GM18499 (cell line): ENCODE measurements around the gene GGCT.

Experiments used
- ATAC-seq: cut with Tn5 transposase; IDR thresholded peaks from one replicate; pipeline ENCODE4 v1.9.1; 2021; ENCODE audit warnings: moderate number of reproducible peaks; ENCODE audit not compliant: insufficient read depth, unreplicated experiment

The GGCT gene

DNA sequence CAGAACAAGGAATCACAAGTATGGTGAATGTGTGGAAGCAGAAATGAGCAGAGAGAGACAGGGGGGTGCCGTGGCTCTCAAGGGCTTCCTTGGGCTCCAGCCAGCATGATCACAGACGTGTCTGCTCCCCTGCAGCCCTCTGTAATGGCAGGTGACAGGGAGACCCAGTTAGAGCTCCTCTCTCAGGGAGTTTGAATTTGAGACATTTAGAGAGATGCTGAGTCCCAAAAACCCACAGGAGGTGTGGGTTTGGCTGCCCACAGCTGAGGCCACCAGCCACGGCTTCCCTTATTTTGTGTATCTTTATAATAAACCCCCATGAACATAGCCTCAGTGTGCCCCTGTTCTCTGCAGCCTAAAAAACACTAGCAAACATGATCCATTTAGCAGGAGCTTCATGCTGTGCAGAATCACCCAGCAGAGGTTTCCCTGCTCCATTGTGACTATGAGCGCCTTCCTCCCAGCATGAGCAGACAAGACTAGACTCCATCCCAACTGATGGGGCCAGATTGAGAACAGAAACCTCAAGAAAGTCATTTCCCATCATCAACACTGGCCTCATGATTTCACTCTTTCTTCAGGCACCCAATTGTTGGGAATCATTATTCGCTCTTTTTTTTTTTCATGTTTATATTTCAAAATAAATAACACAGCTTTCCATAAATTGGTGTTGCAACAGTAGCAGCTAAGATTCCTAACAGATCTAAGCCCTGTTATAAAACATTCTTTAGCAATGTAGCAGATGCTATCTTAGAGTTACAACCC lies 39.4 kb downstream of the GGCT start:
- ATAC-seq, result no peak

DNA sequence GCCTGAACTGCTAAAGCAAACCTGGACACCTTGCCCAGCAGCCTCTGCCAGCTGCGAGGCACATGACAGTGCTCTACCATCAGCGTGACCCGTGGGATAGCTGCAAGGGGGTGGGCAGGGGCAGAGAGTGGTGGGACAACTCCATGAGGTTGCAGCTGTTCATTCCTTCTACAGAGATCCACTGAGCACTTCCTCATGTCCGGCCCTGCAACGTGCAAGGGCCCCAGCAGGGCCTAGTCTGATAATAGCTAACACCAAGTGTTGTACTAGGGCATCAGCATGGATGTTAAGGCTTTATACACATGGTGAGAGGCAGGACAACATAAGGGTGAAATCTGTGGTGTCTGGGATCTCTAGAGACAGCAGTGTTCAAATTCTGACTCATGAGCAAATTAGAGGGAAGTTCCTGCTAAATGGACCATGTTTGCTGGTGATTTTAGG lies 40.4 kb downstream of the GGCT start:
- no peak for ATAC-seq

DNA sequence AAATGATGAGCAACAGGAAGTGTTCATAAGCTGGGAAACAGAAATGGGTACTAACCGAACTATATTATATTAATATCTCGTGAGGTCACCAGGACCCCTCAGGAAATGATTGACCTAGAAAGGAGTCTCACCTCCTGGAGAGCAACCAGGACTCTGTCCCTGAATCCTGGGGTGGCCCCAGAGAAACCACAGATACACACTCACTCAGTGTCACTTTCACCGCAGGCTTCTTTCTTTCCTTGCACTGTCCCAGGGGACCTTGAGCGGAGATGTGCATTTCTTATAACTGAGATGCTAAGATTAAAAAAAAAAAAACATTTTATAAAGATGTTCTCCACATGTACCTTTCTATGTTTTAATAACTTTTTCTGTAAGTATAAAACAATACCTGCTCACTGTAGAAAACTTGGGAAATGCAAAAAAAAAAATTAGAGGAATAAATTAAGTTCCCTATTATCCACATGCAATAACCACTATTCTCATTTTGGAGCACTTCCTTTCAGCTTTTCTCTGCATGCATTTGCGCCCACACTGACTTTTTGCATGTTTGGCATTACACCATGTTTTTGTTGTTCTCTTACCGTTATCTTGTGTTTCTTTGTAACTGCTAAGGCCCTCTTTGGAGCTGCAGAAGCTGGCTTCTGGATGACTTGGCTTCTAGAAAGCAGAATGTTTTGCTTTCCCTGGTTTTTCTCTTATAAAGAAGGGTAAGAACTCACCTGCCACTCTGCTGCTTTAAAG lies 41.1 kb downstream of the GGCT start:
- peak; percentile 57 for ATAC-seq

DNA sequence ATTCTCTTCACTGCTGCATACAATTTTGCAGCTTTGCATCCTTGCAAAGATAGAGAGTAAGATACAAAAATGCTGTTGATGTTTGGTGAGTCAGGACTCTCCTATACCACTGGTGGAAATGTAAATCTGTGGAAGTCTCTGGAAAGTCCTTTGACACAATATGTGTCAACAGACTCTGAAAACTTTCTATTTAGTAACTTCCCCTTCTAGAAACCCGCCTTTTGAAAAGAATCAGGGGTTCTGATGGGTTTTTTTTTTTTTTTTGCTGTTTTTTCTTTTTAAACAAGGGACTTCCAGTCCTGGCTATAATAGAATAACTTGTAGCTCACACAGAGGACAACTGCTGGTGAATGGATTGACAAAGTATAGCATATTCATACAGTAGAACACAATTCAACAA lies 42.5 kb downstream of the GGCT start:
- ATAC-seq, result no peak

DNA sequence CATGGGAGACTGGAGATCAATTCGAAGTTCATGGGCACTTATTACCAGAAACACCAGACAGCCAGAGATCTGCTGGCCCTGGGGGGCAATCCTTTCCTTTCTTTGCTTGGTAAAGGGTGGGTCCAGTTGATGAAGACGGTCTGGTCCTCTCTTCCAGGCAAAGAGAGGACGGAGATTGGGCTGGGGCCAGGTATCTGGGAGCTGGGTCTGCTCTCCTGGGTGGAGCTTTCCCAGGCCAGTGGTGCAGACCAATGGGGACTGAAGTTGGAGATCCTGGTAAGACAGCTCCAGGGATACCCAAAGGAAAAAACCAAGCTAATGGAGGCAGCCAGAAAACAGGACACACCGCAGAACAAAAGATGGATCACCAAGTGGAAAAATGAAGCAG lies 44.4 kb downstream of the GGCT start:
- ATAC-seq, result no peak

DNA sequence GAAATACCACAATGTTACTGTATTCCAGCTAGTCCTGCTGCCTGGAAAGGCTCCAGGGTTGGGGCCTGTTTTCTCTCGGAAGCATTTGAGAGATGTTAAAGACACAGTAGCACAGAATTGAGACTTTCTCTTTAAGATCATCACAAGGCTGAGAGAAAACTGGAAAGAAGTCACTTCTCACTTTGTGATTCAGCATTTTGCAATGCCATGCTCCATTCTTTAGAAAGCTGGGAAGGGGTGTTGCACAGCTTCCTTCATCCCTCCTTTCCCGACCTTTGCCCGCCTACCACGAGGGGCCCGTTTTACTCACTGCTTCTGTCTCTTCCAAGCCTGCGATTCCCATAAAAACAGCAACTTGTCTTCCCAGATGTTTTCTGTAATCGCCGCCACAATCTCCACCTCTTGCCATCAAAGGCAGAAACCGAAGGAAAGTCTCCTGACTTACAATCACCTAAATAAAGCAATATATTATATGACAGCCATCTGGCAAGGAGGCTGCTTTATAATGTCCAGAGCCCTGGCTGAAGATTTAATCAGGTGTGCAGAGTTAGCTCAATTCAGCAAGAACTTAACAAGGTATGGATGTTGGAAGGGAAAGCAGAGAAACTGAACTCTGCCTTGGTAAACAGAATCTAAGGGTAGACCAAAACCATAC lies 44.9 kb downstream of the GGCT start:
- ATAC-seq, result no peak

DNA sequence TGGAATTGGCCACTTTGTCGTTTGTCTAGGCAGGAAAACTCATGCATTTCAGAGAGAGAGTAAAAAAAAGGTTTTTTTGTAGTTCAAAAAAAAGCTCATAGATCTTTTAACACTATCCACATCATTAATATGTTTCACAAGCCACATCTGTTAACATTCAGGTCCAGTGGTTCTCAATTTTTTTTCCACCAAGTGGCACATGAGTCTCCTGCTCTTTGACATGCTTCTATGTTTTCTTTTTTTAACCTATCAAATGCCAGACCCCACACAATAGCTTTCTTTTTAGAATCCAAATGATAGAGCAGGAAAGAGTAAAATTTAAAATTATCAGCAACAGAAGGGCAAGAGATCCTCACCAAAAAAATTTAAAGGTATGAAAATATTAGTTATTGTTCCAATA lies 46.3 kb downstream of the GGCT start:
- ATAC-seq, result no peak

DNA sequence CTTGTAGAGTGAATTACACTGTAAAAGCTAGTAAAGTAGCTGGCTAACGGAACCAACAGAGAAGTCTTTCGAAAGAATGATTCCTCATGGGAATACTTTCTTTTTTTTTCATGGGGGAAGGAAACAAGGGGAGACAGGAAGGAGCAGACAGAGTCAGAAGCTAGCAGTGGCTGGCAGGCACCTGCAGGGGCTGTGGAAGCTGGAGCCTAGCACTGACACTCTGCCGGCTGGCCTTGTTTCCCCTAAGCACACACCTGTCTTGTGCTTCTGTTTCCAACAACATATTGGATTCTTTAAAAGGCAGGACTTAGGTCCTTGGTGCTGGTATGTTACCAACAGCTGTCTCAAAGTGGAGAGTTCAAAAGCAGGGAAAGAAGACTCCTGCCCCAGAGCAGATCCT lies 50.7 kb downstream of the GGCT start:
- ATAC-seq, result no peak

DNA sequence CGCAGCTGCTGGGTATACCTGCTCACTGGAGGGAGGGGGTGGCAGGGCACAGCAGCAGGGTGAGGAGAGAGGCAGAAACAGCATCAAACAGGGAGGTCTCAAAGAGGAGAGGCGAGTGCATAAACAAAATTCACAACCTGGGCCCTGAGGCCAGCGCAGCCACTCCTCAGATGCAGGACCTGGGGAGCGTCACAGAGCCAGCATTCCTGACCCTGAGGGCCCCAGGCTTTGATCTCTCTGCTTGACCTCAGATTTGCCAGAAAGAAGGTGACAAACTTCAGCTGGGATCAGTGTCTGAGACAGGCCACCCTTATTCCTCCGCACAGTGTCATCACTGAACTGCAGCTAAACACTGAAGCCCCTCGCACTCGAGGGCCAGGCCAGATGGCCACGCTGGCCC lies 51.6 kb downstream of the GGCT start:
- ATAC-seq, result no peak

DNA sequence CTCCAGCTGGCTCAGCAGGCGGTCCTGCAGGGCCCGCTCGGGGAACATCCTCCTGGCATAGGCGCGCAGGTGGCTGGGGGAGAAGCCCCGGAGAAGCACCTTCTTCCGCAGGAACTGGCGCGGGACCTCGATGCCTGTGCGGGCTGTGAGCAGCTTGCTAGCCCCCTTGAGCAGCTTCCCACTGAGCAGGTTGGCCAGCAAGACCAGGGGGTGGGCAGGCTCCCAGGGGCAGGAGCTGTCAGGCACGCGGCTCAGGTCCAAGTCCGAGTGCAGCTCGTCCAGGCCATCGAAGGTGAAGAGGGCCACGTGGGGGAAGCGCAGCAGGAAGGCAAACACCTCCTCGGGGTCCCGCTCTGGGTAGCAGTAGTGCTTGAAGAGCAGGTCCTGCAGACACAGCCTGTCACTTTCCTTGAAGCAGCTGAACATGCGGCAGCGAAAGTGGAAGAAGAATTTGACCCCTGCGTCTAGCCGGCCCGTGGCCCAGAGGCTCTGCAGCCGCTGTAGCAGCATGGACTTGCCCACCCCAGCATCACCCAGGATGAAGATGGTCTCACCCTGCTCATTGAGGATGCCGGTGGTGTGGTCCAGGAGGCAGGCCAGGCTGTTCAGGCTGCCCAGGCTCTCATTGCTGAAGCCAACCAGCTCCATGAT lies 52.2 kb downstream of the GGCT start:
- no peak for ATAC-seq

DNA sequence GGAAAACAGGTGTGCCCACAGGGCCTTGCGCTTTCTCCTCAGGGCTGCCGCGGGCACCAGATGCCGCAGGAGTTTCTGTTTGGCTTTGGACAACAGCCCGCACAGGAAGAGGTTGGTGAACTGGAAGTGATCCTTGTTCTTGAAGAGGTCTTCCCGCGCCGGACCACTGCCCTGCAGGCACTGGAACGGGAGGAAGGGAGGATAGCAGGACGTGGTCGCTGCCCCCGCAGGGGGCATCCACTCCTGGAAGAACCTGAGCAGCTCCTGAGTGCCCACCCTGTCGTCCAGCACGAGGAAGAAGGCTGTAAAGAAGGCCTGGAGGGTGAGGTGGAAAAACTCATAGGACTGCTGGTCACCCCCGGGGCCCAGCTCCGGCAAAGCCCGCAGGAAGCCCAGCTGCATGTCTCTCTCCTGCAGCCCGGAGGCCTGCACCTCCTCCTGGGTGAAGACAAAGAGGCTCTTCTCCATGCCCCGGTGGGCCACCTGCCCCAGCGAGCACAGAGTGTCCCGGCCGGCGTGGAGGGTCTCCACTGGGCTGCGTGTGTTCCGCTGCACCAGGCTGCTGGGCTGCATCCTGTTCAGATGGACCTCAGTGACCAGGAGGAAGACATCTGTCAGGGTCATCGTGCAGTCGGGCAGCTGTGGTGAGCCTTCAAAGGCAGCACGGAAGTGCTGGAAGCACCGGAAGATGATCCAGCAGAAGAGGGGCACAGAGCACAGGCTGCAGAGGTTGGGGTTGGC lies 52.9 kb downstream of the GGCT start:
- ATAC-seq, result no peak

DNA sequence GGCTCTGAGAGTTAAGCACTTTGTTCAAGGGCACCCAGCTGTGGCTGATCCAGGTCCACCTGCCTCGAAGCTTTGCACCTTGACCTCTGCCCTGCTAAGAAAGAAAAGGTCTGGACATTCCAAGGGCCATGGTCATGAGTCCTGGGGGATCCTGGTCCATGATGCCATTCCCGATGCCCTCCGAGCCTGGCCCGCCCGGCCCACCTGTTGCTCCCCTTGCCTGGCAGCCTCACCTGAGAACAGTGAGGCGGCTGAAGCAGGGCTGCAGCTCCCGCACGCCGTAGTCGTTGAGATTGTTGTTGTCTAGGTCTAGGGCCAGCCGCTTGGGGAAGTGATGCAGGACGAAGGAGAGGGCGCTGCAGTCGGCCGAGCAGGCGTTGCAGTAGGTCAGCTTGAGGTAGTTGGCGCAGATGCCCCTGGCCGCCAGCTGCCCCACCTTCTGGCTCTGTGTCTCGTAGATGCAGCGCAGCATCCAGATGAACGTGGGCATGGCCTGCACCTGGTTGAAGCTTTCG lies 53.6 kb downstream of the GGCT start:
- no peak for ATAC-seq

DNA sequence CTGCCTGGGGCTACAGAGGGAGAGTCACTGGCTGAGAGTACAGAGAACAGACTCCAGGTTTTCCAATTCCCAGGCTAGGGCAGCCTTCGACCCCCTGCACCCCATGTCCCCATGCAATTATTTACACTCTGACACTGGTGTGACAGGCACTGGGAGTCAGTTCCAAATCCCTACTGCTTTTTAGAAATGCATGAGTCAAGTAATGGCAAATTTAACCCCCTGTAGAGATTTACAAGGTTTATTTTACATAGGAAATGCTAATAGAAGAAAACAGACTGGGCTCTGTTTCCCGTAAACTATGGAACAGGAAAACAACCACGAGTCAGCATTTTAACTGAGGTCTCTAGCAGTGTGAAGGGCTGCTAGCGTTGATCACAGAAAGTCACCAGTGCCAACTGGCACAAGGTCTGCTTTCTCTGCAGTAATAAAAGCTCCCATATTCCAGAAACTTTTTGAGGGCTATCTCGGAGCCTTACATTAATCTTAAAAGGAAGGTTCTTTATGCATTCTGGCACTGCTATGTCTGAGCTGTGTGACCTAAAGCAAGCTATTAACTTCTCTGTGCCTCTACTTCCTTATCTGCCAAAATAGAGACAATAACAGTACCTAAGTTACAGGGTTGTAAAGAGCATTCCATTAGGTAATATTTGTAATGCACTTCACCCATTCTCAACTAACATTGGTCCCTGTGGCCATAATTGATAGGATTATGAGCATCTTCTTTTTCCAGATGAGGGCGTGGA lies 54.2 kb downstream of the GGCT start:
- no peak for ATAC-seq

DNA sequence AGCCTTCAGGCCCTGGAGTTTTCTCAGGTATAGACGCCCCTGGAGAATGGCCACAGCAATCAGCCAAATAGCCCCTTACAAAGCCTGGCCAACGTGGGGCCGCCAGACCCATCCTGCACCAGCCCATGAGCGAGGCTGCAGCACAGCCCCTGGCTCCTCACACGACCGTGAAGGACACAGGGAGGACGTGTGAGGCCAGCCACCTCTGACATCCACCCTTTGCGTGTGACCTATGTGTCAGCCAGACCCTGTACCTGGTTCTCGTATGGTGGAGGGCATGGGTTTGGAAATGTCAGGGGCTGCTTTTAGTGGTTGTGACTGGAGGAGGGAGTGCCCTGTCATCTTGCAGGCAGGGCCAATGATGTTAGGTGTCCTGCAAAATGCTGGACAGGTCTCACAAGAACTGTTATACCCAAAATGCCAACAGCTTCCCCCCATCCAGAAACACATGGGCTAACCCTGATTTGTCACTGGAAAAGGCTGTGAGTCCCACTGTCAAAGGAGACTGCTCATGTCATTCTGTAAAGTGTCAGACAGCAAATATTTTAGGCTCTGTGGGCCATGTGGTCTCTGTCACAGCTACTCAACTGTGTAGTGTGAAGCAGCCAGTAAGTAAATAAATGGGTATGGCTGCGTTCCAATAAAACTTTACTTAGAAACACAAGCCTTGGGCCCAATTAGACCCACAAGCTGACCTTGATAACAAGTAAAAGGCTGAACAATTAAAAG lies 56.0 kb downstream of the GGCT start:
- no peak for ATAC-seq

DNA sequence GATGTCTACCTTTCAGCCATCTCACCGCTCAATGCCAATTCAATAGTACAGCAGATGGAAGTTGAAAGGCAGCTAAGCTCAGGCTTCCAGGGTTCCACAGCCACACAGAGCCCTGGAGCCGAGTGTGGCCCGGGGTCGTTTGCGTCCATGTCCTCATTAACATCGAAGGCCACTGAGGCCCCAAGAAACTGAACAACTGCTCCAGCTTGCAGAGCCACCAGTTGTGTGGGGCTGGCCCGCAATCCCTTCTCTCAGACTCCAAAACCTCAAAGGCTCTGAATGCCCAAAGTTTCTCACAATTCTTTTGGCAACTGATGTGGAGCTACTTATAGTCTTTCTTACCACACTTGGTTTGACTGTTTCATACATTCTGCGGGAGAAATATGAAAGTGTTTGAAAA lies 57.2 kb downstream of the GGCT start:
- ATAC-seq, result no peak
